HCT116 (cell line): ENCODE data around the gene DCTN2.

Experiments
- CEBPB ChIP-seq: IDR thresholded peaks from 2 replicates; pipeline ENCODE4 v1.6.1; 2012; ENCODE audit warnings: low read depth
- EZH2 ChIP-seq: fragments of 200-600 bp; sonication (generic); IDR thresholded peaks from 2 replicates; pipeline ENCODE4 v1.6.1; 2017; ENCODE audit warnings: antibody characterized with exemption, mixed run types
- MAX ChIP-seq: IDR thresholded peaks from 2 replicates; pipeline ENCODE4 v1.6.1; 2012
- POLR2AphosphoS5 ChIP-seq: IDR thresholded peaks from 2 replicates; pipeline ENCODE4 v1.6.1; 2011; ENCODE audit warnings: mild to moderate bottlenecking, low read depth, low read length, moderate library complexity
- YY1 ChIP-seq: IDR thresholded peaks from 2 replicates; pipeline ENCODE4 v1.6.1; 2011; ENCODE audit warnings: low read length, low read depth, moderate library complexity, mild to moderate bottlenecking; ENCODE audit not compliant: insufficient replicate concordance; ENCODE audit errors: extremely low read depth
- TF ChIP-seq, protein P1 (sequence below), 3 experiments: fragments of 200-600 bp in 1 of 3; sonication (generic) in 1 of 3; IDR thresholded peaks in 2 of 3; conservative IDR thresholded peaks in 1 of 3; 2 replicates each; pipeline ENCODE4 v1.5.1; 2012 to 2017; ENCODE audit warnings: low read depth in 2 of 3, low read length in 2 of 3, antibody characterized with exemption in 1 of 3, borderline replicate concordance in 1 of 3, control low read depth in 1 of 3, mild to moderate bottlenecking in 1 of 3, mixed read lengths in 1 of 3, mixed run types in 1 of 3, moderate library complexity in 1 of 3; ENCODE audit not compliant: insufficient read depth in 1 of 3

- TF ChIP-seq CEBPB (no peak), YY1 (peak; percentile 64), POLR2AphosphoS5 (peak; percentile 100), MAX (no peak), EZH2 (no peak)
- TF ChIP-seq, protein P1, sequence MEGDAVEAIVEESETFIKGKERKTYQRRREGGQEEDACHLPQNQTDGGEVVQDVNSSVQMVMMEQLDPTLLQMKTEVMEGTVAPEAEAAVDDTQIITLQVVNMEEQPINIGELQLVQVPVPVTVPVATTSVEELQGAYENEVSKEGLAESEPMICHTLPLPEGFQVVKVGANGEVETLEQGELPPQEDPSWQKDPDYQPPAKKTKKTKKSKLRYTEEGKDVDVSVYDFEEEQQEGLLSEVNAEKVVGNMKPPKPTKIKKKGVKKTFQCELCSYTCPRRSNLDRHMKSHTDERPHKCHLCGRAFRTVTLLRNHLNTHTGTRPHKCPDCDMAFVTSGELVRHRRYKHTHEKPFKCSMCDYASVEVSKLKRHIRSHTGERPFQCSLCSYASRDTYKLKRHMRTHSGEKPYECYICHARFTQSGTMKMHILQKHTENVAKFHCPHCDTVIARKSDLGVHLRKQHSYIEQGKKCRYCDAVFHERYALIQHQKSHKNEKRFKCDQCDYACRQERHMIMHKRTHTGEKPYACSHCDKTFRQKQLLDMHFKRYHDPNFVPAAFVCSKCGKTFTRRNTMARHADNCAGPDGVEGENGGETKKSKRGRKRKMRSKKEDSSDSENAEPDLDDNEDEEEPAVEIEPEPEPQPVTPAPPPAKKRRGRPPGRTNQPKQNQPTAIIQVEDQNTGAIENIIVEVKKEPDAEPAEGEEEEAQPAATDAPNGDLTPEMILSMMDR (IDR thresholded peaks at IDR 0.05 in 2 of 3, conservative IDR thresholded peaks at IDR 0.05 in 1 of 3; ENCODE audit: borderline replicate concordance in 1 of 3, insufficient read depth in 1 of 3, low read depth in 2 of 3, low read length in 2 of 3) = no peak
Observed at GRCh38 chr12:57520053-57520818, 26.8 kb downstream of the DCTN2 start, which contains the start of gene DDIT3.
